HG03469 (cell line): ENCODE data around the gene MFSD2B.

Experiments
- ATAC-seq: cut with Tn5 transposase; IDR thresholded peaks from one replicate; pipeline ENCODE4 v1.9.1; 2021; ENCODE audit warnings: mild to moderate bottlenecking, moderate library complexity, moderate number of reproducible peaks; ENCODE audit not compliant: unreplicated experiment

Gene MFSD2B

GRCh38 chr2:24049485-24050021 is 39.7 kb downstream of the MFSD2B start, which contains the start of gene FKBP1B:
Gene FKBP1B (plus strand): TSS chr2:24049741. CDS start chr2:24049850, 109 bp downstream.
- ATAC-seq: no peak

- no peak for ATAC-seq
These were observed 40.4 kb downstream of the MFSD2B start for GRCh38 chr2:24050041-24050979.

- ATAC-seq: no peak
These were observed 41.9 kb downstream of the MFSD2B start for GRCh38 chr2:24051833-24052232.

- no peak for ATAC-seq
These were observed 43.1 kb downstream of the MFSD2B start for GRCh38 chr2:24052951-24053350.

- ATAC-seq: no peak
These were observed 44.6 kb downstream of the MFSD2B start for GRCh38 chr2:24054366-24055010.

- ATAC-seq: no peak
These were observed 45.9 kb downstream of the MFSD2B start for GRCh38 chr2:24055750-24056149.

- no peak for ATAC-seq
These were observed 48.8 kb downstream of the MFSD2B start for GRCh38 chr2:24058564-24059271.

GRCh38 chr2:24065341-24065740 is 55.5 kb downstream of the MFSD2B start:
- no peak for ATAC-seq

- ATAC-seq: no peak
These were observed 62.4 kb downstream of the MFSD2B start for GRCh38 chr2:24072259-24072658.

- ATAC-seq: no peak
These were observed 63.9 kb downstream of the MFSD2B start for GRCh38 chr2:24073816-24074215.

- no peak for ATAC-seq
These were observed 65.4 kb downstream of the MFSD2B start for GRCh38 chr2:24075259-24075658.
